GM12878 (cell line): ENCODE results near the gene PHLDB3.

Experiments
- ATF3 ChIP-seq: IDR thresholded peaks from 2 replicates; pipeline ENCODE4 v1.6.1; 2011; ENCODE audit warnings: low read depth, mild to moderate bottlenecking, low read length, moderate library complexity, borderline replicate concordance; ENCODE audit errors: extremely low read depth
- CTCF ChIP-seq, 3 experiments: IDR thresholded peaks in 2 of 3; conservative IDR thresholded peaks in 1 of 3; 2 replicates each; pipeline ENCODE4 v1.5.1; 2011; ENCODE audit warnings: low read depth in 3 of 3, low read length in 3 of 3, mild to moderate bottlenecking in 3 of 3, control low read depth in 2 of 3, moderate library complexity in 2 of 3, inconsistent platforms in 1 of 3, mixed read lengths in 1 of 3; ENCODE audit not compliant: control insufficient read depth in 2 of 3, insufficient read depth in 1 of 3; ENCODE audit errors: extremely low read depth in 1 of 3
- ESRRA ChIP-seq: IDR thresholded peaks from 2 replicates; pipeline ENCODE4 v1.6.1; 2012; ENCODE audit warnings: mild to moderate bottlenecking, low read length, improper control_type of control experiment
- HDGF ChIP-seq: fragments of 450-650 bp; IDR thresholded peaks from 2 replicates; pipeline ENCODE4 v1.6.1; 2016; ENCODE audit warnings: antibody characterized with exemption
- MAX ChIP-seq: IDR thresholded peaks from 2 replicates; pipeline ENCODE4 v1.6.1; 2012; ENCODE audit warnings: low read depth, low read length, improper control_type of control experiment
- RELA ChIP-seq: fragments of 450-650 bp; IDR thresholded peaks from 2 replicates; pipeline ENCODE4 v1.8.0; 2014; ENCODE audit warnings: borderline replicate concordance; ENCODE audit not compliant: partially characterized antibody
- SREBF2 ChIP-seq: IDR thresholded peaks from 2 replicates; pipeline ENCODE4 v1.6.1; 2012; ENCODE audit warnings: mild to moderate bottlenecking, low read length
- SUPT20H ChIP-seq: IDR thresholded peaks from 2 replicates; pipeline ENCODE4 v1.6.1; 2011; ENCODE audit warnings: low read depth, mild to moderate bottlenecking, low read length, moderate library complexity, borderline replicate concordance; ENCODE audit not compliant: control insufficient read depth
- TCF3 ChIP-seq: IDR thresholded peaks from 2 replicates; pipeline ENCODE4 v1.6.1; 2012; ENCODE audit warnings: low read depth, mild to moderate bottlenecking, low read length, borderline replicate concordance; ENCODE audit not compliant: insufficient read depth
- ZBED1 ChIP-seq: IDR thresholded peaks from 2 replicates; pipeline ENCODE4 v1.6.1; 2016; ENCODE audit warnings: borderline replicate concordance

- TF ChIP-seq SREBF2 (no peak), TCF3 (no peak), ATF3 (no peak), RELA (no peak), ESRRA (no peak), ZBED1 (no peak), SUPT20H (no peak), CTCF (IDR thresholded peaks at IDR 0.05 in 2 of 3, conservative IDR thresholded peaks at IDR 0.05 in 1 of 3; ENCODE audit: control insufficient read depth in 2 of 3, extremely low read depth in 1 of 3, insufficient read depth in 1 of 3, low read depth in 3 of 3, low read length in 3 of 3) (peak in 2 of 3 experiments; percentile 1 to 16; a peak in 1 of 6 replicates), MAX (no peak), HDGF (no peak)
Measured at GRCh38 chr19:43430142-43430710, 74.3 kb downstream of the PHLDB3 start.
